Stimulated activated naive CD4-positive, alpha-beta T cell (primary cell): ENCODE data around the gene PSMG3.

Experiments
- DNase-seq, 6 experiments: peaks; one replicate each; lab custom pipeline; 2025; lab: John Stamatoyannopoulos, UW

Gene PSMG3

DNA sequence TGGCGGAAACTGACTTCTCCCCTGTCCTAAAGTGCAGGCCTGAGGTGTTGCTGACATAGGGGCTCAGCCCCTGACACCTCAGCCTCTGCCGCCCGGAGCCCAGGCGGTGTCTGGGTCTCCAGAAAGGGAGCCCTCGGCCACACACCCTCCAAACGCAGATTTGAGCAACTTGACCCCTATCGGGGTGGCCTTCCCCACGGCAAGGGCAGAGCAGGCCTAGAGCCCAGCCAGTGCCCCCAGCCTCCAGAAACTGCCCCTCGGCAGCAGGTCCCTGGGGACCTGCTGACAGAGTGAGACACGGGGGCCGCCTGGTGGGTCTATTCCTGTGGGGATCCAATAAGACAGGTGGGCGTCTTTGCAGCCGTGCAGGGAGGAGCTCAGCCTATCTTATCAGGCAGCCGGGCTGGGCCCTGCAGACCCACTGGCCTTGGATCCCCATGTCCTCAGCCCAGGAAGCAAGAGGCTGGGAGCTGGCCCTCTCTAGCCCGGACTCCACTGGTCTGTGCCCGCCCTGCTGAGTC, 24.9 kb downstream of the PSMG3 start:
- DNase-seq, result no peak

DNA sequence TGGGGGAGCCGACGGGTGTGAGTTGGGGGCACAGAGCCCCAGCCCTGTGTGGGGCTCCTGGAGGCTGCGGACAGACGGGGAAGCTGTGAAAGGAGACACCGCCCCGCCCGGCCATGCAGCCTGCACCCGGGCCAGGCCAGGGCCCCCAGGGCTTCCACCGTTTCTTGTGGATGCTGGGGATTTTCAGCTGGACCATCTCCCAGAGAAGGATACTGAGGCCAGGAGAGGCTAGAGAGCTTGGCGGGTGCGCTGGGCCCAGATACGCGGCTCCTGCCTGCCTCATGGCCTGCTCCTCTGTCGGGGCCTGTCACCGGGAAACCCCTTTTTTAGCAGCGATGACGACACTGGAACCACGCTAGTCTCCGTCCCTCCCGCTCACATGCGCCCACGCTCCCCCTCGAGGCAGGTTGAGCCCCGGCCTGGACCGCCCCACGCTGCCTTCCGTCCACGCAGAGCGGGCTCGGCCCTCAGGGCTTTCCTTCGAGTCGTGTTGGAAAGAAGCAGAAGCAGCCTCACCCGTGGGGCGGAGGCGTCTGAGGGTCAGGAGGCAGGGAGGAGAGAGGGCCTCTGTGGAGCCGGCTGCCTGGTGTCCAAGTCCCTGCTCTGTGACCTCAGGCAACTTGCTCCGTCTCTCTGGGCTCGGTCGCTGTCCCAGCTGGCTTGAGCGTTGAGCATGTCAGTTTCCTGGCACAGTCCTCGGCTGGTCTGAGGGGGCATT, 25.5 kb downstream of the PSMG3 start:
- no peak for DNase-seq

DNA sequence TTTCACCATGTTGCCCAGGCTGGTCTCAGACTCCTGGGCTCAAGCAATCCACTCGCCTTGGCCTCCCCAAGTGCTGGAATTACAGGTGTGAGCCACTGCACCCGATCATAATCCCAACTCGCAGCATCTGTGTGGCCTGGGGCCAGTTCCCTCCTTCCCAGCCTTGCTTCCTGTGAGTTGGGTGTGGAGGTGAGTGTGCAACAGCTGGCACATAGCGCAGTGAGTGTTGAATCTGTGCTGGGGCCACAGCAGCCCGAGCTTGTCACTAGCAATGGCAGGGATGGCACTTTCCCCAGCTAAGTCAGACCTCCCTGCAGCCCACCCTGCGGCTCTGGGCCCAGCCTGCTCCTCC, 26.0 kb downstream of the PSMG3 start:
- DNase-seq, result no peak

DNA sequence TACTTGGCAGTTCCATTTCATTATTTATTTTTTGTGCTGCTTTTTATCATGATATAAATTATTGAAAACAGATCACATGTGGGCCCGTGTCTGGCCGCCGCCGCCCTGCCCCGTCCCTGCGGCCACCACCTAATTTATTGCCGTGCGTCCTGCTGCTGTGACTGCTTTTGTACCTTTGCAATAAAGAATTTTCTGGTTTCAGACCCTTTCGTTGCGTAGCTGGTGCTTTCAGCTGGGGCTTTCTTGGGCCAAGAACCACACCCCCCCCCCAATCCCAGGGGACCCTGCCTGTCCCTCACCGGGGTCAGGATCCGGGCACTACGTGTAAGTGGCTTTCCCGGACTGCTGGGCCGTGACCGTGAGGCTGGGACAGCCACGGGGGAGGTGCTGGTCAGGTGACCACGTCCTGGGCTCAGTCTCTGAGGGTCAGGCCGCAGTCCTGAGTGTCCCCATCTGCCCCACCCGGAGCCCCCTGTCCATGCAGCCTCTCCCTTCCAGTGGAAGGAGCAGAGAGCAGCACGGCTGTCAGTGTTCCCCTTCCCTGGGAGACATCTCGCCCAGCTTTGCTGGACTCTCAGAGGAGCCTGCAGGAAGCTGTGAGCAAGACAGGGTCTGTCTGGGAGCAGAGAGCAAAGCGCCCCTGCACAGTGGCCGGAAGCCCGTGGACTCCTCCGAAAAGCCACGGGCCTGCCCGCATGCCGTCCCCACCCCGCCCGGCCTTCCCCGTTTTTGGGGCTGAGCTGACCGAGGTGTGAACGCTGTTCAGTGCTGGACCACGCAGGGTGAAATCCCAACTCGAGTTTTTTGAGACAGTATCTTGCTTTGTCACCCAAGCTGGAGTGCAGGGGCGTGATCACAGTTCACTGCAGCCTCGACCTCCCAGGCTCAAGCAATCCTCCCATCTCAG, 26.7 kb downstream of the PSMG3 start:
- no peak for DNase-seq

DNA sequence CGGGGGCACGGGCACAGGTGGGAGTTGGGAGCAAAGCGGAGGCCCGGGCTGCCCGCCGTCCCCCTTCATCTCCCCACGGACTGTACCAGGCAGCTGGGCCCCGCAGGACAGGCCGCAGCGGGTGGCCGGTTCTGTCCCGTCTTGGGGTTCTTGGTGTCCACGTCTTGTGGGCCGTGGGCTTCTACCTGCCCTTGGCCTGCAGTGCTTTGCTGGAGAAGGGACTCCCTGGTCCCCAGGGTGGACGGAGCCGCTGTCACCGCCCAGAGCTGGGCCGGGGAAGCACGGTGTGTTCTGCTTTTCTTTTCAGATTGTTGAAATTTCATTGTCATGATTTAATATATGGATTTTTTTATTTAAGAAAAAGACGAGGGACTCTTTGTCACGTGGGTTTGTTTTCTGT, 27.5 kb downstream of the PSMG3 start:
- no peak for DNase-seq

DNA sequence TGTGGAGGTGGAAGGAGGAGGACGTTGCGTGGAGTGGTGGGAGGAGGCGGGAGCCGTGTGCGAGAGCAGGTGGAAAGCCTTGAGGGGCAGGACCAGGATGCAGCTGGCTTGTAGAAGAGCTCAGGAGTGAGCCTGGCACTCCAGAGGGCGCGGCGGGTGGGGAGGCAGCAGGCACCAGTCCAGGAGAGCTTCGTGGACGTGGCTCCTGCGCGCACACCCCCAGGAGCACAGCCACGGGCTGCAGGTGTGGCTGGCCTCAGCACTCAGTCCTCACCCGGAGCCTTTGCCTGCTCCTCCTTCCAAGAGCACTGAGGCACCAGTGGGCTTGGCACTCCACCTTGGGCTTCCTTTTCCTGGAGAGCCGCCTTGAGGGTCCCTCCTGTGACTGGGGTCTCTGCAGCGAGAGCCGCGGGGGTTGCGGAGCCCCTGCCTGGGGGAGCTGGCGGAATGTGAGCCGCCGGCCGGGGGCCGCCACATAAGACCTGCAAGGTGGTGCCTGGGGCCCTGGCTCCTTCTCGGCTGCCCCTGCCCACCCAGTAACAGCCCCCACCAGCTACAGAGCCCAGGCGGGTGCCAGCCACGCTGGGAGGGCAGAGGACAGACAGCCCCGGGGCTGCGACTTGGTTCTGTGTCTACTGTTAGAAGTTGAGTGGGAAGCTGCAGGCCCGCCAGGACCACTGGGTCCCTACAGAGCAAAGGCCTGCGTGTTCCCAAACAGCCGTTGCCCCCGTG, 28.2 kb downstream of the PSMG3 start:
- no peak for DNase-seq

- no peak for DNase-seq
These were observed 29.0 kb downstream of the PSMG3 start for GRCh38 chr7:1540776-1541271.

DNA sequence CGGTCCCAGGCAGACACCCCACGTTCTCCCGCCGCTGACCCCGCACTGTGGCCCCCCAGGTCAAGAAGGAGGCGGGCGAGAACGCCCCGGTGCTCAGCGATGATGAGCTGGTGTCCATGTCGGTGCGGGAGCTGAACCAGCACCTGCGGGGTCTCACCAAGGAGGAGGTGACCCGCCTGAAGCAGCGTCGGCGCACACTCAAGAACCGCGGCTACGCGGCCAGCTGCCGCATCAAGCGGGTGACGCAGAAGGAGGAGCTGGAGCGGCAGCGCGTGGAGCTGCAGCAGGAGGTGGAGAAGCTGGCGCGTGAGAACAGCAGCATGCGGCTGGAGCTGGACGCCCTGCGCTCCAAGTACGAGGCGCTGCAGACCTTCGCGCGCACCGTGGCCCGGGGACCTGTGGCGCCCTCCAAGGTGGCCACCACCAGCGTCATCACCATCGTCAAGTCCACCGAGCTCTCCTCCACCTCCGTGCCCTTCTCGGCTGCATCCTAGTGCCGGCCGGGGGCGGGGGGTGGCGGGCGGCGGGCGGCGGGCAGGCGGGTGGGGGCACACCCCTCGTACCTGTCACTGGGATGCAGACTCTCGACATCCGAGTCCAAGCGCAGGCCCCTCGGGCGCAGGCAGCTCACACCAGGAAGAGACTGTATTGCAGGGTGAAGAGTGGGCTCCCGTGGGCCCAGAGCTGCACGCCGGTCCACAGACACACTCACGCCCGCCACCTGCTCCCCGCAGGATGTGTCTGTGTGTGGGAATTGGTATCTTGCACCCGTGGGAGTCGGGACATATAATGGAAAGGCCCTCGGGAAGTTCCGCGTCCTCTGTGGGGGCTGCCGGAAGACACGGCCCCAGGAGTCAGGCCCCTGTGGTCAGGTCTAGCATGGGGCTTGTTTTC, 29.7 kb downstream of the PSMG3 start:
- no peak for DNase-seq

GRCh38 chr7:1539181-1539881, 30.5 kb downstream of the PSMG3 start:
- no peak for DNase-seq

- DNase-seq, result no peak
These were observed 31.2 kb downstream of the PSMG3 start for GRCh38 chr7:1538544-1539180.

GRCh38 chr7:1537535-1538412, 32.1 kb downstream of the PSMG3 start:
- DNase-seq, result peak in 1 of 6 experiments; percentile 23

DNA sequence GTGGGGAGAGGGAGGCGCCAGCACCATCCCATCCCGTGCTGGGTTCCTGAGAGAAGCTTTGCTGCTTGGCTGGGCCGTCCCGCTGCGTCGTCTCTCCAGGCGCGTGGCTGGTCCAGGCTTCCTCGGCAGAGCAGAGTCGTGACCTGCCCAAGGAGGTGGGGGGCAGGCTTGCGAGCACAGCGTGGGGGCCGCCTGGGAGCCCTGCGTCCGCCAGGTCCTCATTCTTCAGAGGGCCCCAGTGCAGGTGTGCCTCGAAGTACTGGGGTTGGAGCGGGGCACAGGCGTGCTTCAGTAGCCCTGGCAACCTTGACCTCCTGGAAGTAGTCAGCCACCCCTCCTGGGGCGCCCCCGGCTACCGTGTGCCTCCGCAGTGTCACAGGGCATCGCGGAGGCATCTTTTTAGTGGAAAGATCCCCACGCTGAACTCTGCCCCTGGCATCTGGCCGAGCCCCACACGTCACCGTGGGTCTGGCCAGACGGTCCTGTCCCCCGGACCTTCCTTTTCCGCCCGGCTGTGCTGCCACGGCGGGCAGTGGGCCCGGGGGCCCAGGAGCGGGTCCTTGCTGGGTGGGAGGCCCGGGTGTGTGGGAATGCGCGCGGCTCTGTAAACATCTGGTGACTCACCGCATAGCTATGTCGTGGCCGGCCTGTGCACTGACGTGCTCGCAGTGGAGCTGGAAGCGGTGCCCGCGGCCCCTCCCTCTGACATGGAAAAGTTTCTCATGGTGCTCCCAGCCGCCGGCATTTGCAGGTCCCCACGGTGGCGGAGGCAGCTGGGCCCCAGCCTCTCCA, 32.9 kb downstream of the PSMG3 start:
- no peak for DNase-seq

- DNase-seq, result no peak
These were observed 33.4 kb downstream of the PSMG3 start for GRCh38 chr7:1536455-1536742.

DNA sequence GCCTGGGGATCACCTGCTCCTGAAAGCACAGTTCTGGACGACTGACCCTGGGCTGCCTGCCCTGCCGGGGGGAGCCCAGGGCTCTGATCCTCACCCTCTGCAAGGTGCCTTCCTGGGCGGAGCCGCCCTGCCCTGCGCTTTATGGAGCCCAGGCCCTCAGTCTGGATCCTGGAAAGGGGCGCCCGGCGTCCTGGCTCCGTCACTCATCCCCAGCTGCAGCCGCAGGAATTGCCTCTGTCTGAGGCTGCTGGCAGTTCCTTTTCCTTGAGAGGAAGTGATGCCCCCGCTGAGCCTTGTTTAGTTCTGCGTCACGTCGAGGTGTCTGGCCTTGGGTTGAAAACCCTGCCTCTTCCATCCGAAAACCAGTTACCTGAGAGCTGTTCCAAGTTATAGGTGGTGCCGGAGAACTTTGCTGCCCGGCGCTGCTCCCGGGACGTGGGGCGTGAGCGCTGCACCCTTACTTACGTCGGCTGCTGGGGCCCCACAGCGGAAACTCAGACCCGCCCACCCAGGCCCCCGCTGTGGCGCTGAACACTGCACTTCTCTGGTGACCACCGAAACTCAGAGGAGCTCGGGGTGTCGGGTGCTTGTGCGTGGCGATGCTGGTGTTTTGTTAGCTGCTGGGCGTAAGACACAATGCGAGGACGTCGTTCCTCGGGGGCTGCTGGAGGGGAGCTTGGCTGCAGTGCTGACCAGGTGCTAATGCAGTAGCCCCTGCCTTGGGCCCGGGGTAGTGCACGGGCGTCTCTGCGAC, 34.0 kb downstream of the PSMG3 start:
- no peak for DNase-seq

DNA sequence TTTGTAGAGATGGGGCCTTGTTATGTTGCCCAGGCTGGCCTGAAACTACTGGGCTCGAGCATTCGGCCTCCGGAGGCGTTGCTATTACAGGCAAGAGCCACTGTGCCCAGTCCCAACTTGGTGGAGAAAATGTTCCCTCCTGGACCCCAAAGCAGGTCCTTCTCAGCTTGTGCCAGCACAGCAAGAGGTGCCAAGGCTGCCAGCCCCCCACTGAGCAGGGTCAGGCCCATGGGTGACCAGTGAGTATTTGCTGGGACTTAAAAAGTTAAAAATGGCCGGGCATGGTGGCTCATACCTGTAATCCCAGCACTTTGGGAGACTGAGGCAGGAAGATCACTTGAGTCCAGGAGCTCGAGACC, 34.8 kb downstream of the PSMG3 start:
- DNase-seq, result no peak

DNA sequence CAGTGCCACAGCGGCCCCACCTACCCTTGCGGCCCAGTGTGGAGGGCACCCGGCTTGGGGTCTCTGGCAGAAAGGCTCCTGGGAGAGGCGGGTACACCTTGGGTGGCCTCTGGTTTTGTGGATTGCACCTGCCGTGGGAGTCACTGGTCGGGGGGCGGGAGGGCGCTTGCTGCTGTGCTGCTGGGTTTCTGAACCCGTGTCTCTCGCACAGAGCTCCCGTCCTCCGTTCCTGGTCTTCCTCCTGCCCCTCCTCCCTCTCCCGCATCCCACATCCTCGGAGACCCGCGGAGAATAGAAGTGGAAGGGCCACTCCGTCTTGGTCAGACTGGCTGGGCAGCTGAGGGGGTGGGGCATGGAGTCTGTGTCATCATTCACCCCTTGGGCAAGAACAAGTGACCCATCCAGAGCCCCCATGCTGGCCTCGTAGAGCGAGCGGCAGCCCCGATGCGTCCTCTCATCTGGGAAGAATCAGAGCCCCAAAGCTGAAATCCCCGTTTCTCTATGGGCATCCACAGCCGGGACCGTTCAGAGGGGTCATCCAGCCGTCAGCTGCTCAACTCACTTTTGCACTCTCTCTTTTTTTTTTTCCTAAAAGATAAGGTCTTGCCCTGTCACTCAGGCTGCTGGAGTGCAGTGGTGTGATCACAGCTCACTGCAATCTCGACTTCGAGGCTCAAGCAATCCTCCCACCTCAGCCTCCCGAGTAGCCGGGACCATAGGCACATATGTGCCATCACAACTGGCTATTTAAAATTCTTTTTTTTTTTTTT, 35.3 kb downstream of the PSMG3 start:
- DNase-seq, result no peak
